GM21737 (cell line): ENCODE data around the gene PPP1R15A.
"Not testable (repeated sequence)": the region's sequence is repeated elsewhere in the genome, so short reads cannot be mapped to it uniquely, and the experiment has no call there.

Source experiments
- ATAC-seq: cut with Tn5 transposase; IDR thresholded peaks from one replicate; pipeline ENCODE4 v1.9.1; 2021; ENCODE audit warnings: mild to moderate bottlenecking, moderate library complexity; ENCODE audit not compliant: unreplicated experiment

Gene PPP1R15A

GRCh38 chr19:48910803-48911202, 38.6 kb downstream of the PPP1R15A start:
- ATAC-seq = no peak

GRCh38 chr19:48913114-48913889, 41.1 kb downstream of the PPP1R15A start:
- no peak for ATAC-seq

DNA sequence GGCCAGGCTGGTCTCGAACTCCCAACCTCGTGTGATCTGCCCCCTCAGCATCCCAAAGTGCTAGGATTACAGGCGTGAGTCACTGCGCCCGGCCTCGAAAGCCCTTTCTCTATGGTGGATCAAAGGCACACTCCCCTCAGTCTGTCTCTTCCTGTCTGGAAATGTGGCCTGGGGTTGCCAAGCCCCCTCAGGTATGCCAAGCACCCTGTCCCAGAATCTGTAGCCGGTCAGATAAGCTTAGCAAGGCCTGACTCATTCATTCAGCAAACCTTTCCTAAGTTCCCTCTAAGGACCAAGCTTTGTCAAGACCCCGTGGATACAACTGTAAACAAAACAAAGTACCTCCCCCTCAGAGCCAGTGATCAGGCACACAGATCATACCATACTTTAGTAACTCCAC, 42.0 kb downstream of the PPP1R15A start:
- no peak for ATAC-seq

- ATAC-seq = no peak
Observed at GRCh38 chr19:48915757-48916156, 43.5 kb downstream of the PPP1R15A start.

DNA sequence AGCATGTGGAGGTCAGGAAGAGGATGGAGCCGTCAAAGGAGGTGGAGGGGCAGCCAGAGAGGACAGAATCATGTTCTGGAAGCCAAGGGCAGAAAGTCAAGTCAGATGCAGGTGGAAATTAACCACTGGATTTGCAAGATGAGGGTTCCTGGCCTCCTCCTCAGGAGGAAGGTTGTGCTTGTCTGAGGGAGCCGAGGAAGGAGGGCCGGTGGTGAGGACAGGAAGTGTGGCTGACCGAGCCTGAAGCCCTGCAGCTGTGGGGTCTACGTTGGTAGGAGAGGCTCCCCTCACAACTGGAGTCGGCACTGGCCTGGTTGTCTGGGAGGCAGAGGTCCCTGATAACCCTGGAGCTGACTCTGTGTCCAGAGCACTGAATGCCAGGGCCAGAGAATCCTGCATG, 45.9 kb downstream of the PPP1R15A start:
- ATAC-seq = no peak

- ATAC-seq = no peak
Observed at GRCh38 chr19:48918801-48919247, 46.6 kb downstream of the PPP1R15A start.

DNA sequence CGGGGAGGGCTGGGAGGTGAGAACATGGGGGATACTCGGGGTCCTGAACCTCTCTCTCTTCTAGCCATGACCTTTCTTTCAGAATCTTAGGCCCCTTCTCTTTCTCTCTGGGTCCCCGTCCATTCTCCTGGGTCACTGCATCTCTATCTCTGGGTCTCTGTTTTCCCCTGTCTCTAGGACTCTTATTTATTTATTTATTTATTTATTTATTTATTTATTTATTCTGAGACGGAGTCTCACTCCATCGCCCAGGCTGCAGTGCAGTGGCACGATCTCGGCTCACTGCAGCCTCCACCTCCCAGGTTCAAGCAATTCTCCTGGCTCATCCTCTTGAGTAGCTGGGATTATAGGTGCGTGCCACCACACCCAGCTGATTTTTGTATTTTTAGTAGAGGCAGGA, 47.0 kb downstream of the PPP1R15A start:
- not testable (repeated sequence) for ATAC-seq

DNA sequence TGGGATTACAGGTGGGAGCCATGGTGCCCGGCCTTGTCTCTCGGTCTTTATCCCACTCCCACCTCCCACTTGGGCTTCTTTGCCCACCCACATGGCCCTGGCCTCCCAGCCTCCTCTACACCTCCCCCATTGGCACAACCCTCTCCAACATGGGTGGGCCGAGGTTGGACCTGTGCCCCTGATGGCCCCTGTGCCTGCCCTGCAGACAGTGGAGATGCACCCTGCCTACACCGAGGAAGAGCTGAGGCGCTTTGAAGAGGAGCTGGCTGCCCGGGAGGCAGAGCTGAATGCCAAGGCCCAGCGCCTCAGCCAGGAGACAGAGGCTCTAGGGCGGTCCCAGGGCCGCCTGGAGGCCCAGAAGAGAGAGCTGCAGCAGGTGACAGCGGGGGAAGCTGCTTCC, 48.7 kb downstream of the PPP1R15A start:
- no peak for ATAC-seq

DNA sequence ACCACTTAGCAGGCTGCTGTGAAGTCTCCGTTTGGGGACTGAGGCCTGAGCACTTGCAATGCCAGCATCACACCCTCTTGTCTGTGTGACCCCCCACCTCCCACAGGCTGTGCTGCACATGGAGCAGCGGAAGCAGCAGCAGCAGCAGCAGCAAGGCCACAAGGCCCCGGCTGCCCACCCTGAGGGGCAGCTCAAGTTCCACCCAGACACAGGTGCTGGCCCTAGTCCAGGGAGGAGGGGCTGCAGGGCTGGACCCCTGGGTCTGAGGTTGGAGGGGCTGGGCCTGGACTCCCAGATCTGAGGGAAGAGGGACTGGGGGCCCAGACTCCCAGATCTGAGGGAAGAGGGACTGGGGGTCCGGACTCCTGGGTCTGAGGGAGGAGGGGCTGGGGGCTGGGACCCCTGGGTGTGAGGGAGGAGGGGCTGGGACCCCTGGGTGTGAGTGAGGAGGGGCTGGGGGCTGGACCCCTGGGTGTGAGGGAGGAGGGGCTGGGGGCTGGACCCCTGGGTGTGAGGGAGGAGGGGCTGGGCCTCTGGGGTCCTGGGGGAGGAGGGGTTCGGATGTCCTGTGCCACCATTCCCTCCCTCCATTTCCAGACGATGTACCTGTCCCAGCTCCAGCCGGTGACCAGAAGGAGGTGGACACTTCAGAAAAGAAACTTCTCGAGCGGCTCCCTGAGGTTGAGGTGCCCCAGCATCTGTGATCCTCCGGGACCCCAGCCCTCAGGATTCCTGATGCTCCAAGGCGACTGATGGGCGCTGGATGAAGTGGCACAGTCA, 49.7 kb downstream of the PPP1R15A start:
- no peak for ATAC-seq

- ATAC-seq = no peak
Observed at GRCh38 chr19:48922548-48923490, 50.6 kb downstream of the PPP1R15A start.

- no peak for ATAC-seq
Observed at GRCh38 chr19:48925240-48925843, 53.1 kb downstream of the PPP1R15A start.
